ENCODE results near the gene SLC36A4. TPM values are rescaled to one million over a fixed set of nuclear protein-coding genes. Genes with fewer than 3 reads are reported as not detected.

SLC36A4 gene
- total and polyA plus RNA-seq, 9 of the 15 experiments (the other 6 are each of a cell fraction or from before 2014, with no cell fraction given), result 1.4 to 8.0 (median 5.4) TPM

GRCh38 chr11:93099806-93100205 lies 98.0 kb downstream of the SLC36A4 start:
- Histone ChIP-seq H3K27ac (ENCODE audit: extremely low read depth, low read depth, low read length) (no peak overlapping the region), H3K4me2 (ENCODE audit: insufficient read depth, low read length) (no peak overlapping the region), H3K9ac (ENCODE audit: insufficient read depth in 1 of 2, low read depth in 2 of 2, low read length in 2 of 2) (no peak overlapping the region), H3K4me1 (replicated peaks in 1 of 2; ENCODE audit: control insufficient read depth in 2 of 2, insufficient read depth in 2 of 2, low read length in 2 of 2) (no peaks in the 10 kb centered on the region), H3K27me3 (ENCODE audit: control insufficient read depth in 2 of 2, insufficient read depth in 2 of 2, low read length in 2 of 2) (no peaks in the 10 kb centered on the region), H3K9me3 (replicated peaks; ENCODE audit: control insufficient read depth, insufficient read depth, low read depth, low read length) (no peaks in the 10 kb centered on the region), H3K79me2 (ENCODE audit: control insufficient read depth, insufficient read depth, low read length) (no peaks in the 10 kb centered on the region), H4K20me1 (replicated peaks; ENCODE audit: control insufficient read depth, insufficient read depth, low read length) (no peaks in the 10 kb centered on the region), H2AFZ (ENCODE audit: low read depth, low read length) (no peak overlapping the region), H3K9me1 (ENCODE audit: control insufficient read depth, insufficient read depth, low read length) (no peaks in the 10 kb centered on the region), H3K4me3 (no peak overlapping the region), H3K36me3 (ENCODE audit: control insufficient read depth, insufficient read depth, low read length) (no peaks in the 10 kb centered on the region)
- CTCF ChIA-PET (ENCODE audit: low intra/inter-chr PET ratio), result no interaction called here
- DNase-seq (ENCODE audit: extremely low read depth in 1 of 4, low spot score in 3 of 4) (no peak), FAIRE-seq (no peak), ATAC-seq (no peak)
- in situ Hi-C loops (cut with MboI) (no loop called here), intact Hi-C loops (cut with micrococcal nuclease) (no loop called here)
- TF ChIP-seq ZNF239 (CRISPR knock-in tag; IDR thresholded peaks at IDR 0.05), result no peak
- TF ChIP-seq ZNF830 (CRISPR knock-in tag; IDR thresholded peaks at IDR 0.05), result no peak
- TF ChIP-seq NCOA1 (IDR thresholded peaks at IDR 0.05; ENCODE audit: low read depth), result no peak
- TF ChIP-seq ZNF518B (CRISPR knock-in tag; IDR thresholded peaks at IDR 0.05), result no peak
- no peak for TF ChIP-seq TSC22D4 (tag; IDR thresholded peaks at IDR 0.05)
- no peak for TF ChIP-seq ZNF717 (CRISPR knock-in tag; IDR thresholded peaks at IDR 0.05)
- no peak for TF ChIP-seq ZBTB8A (IDR thresholded peaks at IDR 0.05; ENCODE audit: partially characterized antibody)
- no peak for TF ChIP-seq NR2C1 (IDR thresholded peaks at IDR 0.05)
- TF ChIP-seq NR2C1 (tag; IDR thresholded peaks at IDR 0.05), result no peak
- no peak for TF ChIP-seq MBD2 (IDR thresholded peaks at IDR 0.05; ENCODE audit: borderline replicate concordance, low read depth)
- no peak for TF ChIP-seq DEAF1 (CRISPR knock-in tag; IDR thresholded peaks at IDR 0.05)
- no peak for TF ChIP-seq TRIM25 (IDR thresholded peaks at IDR 0.05; ENCODE audit: borderline replicate concordance)
- TF ChIP-seq TARDBP (IDR thresholded peaks at IDR 0.05), result no peak
- TF ChIP-seq FIP1L1 (IDR thresholded peaks at IDR 0.05; ENCODE audit: low read depth, low read length, poor library complexity, severe bottlenecking), result no peak
- no peak for TF ChIP-seq ZNF23 (CRISPR knock-in tag; IDR thresholded peaks at IDR 0.05)
- no peak for TF ChIP-seq MYC (IDR thresholded peaks at IDR 0.05; ENCODE audit: low read depth, low read length)
- no peak for TF ChIP-seq MYC (CRISPR knock-in tag; IDR thresholded peaks at IDR 0.05; ENCODE audit: borderline replicate concordance, low read depth)
- no TSS peak for BruUV-seq (replicated peaks)
- 0% methylated on average over 2 of the region's 2 CpGs for WGBS (ENCODE audit: insufficient coverage, low coverage, missing lambda C conversion rate)
- POLR2A ChIA-PET, result no interaction called here
